HG03064 (cell line): ENCODE measurements around the gene ARGLU1.

Experiments
- ATAC-seq: cut with Tn5 transposase; IDR thresholded peaks from one replicate; pipeline ENCODE4 v1.9.1; 2021; ENCODE audit warnings: low read depth; ENCODE audit not compliant: unreplicated experiment

Gene ARGLU1

DNA sequence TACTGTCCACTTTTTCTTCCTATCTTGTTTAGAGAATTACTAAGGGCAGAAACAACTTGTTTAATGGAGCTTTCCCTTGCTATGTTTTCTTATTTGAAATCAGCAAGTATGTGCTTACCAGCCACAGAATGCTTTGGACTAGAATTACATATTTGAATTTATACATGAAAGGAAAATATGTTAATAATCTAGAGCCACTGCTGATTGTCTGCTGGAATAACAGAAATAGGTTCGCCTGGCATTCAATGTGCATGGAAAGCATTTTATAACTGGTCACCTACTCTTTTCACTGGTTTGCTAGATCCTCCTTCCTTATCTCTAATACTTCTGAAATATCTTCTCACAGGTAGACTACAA is 40.5 kb downstream of the ARGLU1 start:
- ATAC-seq, result no peak

DNA sequence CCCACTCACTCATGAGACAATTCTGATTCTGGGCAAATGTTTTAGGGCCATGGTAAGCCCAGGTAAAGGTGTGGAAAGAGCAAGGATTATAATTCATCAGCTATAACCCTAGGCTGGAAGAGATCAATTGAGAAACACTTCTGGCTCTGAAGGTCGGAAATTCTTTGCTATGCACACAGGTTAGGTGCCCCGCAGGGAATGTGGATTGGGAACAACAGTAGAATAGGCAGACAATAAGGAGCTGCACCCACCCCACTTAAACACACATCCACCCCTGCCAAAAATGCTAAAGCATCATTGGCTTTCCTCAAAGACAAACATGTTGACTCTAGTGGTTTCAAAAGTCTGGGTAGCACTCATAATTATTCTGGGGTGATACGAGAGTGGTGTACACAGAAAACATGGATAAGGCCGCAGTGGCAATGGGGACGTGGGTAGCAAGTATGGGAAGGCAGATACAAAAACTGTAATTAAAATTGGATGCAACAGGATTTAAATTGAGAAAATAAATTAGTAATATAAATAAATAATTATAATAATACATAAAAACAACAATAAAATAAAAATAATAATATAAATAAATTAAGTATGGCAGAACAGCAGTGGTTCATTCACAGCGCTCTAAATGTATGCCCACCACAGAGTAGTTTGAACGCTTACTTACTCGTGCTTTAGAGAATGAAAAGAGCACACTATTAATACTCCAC is 41.0 kb downstream of the ARGLU1 start:
- ATAC-seq, result no peak

DNA sequence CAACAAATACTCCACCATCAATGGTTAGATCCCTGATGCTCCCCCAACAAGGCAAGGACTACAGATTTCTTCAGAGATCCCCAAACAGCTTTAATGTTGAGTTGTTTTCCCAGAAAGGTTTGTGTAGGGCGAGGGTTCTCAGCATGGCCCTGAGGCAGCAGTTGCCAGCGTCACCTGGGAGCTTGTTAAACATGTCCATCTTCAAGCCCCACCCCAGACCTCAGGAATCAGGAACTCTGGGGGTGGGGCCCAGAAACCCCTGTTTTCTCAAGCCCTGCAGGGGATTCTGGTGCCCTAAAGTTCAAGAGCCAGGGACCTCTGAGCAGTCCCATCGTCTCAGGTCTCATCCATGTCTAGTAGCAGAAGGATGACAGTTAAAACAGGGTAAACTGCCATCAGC is 42.1 kb downstream of the ARGLU1 start:
- ATAC-seq, result no peak

DNA sequence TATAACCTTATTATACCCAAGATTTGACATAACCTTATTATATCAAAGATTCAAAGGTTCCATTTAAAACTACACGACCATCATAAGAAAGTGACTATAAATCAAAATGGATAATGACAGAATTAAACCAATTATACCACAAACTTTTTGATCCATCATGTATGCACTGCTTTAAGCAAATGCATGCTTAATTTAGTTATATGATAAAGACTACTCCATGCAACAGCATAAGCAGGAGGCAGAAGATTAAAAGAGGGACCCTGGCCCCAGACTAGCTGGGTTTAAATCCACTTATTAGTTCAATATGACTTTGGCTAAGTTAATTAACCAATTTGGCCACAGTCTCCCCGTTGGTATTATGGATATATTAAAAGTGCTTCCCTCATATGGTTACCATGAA is 43.8 kb downstream of the ARGLU1 start:
- ATAC-seq, result no peak

DNA sequence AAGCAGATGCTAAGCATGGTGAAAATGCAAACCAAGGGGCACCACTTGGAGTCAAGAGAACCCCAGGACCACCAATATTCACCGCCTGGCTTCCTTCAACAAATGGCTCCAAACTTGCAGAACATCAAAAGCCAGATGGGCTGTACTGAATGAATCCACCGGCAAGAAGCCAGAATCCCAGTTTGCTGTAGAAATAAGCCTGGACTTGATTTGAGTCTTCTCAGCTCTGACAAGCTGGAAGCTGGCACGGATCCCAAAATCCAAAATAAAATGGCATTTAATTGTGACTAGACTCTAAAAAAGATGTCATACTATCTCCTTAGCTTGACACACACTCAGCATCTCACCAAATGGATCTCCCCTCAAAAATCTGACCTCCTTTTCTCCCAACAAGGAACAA is 44.4 kb downstream of the ARGLU1 start:
- no peak for ATAC-seq

DNA sequence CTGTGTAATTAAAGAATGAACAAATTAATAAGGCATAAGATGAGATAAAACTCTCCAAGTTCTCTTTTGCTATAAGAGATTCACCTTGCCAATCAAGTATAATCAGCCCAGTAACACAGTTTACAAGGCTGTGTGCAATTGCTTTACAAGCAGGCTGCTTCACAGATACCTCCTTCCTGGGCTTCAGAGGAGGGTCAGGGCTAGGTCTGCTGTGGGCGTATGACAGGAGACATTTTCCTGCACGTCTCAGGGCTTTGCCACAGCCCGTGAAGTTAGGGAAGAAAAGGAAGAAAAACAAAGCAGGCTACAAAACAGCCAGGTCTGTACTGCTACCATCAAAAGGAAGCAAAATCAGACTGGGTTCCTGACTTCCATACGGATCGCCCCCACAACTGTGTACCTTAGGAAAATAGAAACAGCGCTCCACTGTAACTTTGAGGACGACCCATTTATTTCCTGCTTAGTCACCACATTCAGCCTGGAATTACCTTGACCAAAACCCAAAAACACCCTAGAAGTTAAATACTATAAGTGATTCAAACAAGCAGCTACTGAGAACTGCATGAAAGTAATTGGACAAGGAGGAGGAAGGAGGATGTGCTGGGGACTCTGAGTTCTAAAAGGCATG is 44.9 kb downstream of the ARGLU1 start:
- ATAC-seq, result no peak

DNA sequence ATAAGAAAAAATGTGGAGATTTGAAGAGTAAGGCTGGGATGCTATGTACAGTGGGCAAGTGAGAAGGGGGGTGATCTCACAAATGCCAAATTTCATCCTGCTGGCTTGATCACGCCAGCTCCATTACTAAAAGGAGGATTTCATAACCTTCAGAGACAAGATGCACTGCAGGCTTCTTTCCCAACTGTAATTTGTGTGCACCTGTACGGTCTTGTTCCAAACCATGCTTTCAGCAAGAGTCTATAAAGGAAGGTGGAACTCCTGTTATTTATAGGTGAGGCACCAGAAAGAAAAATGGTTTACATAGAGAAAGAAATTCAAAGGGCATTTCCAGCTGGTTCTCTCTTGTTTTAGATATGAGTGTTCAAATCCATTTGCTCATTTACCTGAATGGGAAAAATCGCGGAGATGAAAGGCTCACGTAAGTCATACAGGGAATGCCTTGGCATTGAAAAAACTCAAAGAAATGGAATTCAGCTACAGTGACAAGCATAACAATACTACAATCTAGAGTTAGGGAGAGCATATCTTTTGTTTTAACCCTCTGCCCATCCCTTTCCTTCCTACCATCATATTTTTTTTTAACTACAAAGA is 45.7 kb downstream of the ARGLU1 start:
- no peak for ATAC-seq

DNA sequence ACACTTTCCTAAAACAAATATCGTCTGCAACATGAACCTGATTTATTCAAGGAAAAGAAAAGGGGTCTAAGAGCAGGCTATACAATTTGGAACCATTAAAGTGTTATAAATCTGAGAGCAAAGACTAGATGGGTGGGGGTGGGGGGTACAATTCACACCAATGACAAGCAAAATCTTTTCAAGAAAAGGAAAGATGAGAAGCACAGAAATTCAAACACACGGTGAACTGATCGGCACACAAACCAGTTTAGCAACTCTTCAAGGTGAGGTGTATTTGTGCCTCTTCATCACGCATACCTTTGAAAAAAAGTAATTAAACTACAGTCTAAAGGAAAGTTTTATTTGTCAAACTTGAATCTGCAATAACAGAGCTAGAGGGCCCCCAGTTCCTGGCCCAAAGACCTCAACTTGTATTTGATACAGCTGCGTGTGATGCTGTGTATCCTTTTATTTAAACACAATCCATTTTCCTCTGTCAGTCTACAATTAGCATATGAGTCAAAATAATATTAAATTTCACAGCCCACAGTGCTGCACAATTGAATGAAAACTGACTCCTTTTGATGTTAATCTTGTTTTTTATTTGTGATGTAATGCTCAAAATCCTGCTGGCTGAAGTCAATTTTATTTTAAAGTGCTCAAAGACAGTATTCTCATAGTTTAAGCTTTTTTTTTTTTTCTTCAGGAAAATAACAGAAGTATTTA is 46.7 kb downstream of the ARGLU1 start:
- no peak for ATAC-seq

DNA sequence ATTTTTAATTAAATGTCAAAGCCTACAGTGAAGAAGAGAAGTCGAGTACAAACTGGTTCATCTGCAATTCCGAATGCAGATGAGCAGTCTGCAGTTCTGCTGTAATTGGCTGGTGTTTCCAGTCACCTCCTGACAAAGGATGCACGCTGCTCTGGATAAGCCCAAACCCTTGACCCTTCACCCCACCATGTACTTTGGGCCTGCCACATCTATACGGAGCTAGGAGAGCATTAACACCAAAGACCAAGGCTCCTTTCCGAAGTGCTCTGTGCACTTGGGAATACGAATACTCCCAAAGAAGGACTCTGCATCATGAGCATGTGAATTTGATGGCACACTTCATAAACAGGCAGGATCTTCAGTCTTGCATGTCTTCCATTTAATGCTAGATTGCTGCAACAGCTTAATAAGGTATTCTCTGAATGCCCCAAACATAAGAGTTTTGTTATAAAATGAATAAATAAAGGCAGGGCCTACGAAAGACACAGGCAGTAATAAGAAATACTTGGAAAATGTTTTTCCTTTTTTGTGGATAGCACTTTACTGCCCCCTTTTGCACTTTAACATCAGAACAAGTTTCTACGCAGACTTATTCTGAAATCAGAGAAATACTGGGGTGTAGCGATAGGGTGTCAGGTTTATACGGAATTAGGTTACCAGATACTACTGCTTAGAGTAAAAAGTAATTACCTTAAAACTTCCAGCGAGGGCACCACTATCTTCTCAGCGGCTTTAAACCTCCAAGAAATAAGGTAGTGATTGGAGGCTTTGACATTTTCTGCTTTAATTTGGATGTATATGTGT is 47.5 kb downstream of the ARGLU1 start:
- ATAC-seq, result no peak

DNA sequence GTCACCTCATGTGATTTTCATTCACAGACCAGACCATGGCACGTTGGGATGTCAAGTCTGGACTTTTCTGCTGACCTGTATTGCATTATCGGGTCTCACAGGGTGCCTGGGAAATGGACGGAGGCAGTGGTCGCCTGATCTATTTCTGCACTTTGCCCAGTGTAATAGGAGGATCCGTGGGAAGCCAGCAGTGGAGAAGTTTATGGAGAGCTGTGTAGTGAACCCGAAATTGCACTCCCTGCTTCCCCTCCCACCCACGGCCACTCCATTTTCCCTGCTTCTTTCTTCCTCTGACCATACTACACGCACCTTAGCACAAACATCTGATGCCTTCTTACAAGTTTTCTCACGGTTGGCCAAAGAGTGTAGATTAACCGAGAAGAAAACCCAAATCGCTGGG is 49.4 kb downstream of the ARGLU1 start:
- no peak for ATAC-seq

DNA sequence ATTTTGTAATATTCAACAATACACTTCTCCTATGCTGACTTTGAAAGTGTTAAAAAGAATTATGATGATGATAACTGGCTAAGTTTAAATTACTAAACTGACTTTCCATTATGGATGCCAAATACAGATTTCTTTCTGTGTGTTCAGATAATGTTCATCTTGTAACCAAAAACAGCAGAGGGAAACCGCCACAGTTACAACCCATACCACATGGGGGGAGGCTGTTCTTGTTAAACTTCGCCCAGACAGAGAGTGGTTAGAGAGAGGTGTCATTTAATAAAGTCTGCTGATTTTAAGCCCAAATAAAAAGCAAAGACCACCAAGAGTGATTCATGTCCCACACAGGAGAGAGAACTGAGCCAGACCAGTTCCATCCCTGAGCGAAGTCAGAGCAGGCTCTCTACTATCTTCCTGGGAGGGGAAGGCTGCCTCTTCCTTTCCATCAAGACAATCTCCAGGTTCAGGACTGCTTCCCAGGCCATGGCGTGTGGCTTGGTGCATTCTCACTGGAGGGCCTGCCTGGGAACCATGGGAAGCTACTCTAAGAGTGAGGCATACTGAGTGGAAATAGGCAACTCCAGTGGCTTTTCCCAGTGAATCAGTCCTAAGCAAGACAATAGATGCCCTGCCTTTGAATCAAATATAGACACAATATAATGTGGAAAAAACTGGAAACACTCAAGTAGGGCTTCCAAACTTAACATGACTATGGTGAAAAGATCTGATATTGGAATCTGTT is 50.7 kb downstream of the ARGLU1 start:
- no peak for ATAC-seq

DNA sequence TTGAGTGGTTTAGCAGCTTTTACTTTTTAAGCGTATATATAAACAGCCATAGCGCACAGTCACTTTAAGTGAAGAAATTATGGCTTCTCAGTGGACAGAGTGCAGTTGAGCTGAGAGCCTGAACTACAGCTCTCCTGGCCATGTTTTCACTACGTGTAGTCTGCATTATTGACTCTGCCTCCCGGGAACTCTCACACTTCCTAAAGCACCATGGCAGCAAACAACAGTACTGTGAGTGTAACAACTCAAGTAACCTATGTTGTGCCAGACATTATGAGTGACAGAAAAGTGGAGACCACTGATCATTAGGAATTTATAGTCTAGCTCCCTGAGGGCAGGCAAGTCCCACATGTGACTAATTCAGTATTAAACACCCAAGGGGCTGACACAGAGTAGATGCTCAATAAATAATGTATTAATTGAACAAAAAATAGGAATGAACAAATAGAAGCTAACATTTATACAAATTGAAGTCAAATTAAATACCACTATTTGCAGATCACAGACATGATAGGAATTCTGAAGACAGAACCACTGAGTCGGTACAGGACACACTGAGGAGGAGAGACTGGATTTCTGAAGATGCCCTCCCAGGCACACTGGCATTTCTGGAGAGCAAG is 52.2 kb downstream of the ARGLU1 start:
- ATAC-seq, result no peak

DNA sequence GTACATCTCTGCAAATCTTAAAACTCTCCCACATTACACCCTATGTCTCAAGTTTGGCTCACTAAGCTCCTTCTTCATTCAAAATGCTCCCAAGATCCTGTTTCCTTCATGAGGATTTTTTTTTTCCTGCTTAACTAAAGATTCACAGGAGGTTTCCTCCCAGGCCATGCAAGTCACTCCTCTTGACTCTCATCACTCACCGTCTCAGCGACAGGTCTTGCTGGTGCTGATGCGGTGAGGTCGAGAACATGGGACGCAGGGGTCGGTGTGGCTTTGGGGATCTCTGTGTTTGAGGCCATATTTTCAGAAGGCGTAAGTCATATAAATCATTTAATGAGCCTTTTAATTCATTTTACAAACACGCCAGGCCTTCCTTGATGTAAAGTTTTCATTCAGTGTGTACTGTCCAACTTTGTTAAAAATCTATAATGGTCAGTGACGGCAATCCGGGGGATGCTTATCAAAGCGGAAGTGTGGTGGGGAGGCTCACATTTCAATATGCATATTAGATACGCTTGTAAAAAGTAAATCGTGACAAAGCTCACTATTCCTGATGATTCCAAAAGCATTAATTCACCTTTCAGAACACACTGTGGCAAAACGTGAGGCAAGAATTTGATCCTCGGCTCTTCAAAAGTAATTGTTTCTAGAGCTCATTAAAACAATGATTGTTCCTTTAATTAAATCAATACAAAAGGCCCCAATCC is 52.9 kb downstream of the ARGLU1 start:
- ATAC-seq, result no peak

DNA sequence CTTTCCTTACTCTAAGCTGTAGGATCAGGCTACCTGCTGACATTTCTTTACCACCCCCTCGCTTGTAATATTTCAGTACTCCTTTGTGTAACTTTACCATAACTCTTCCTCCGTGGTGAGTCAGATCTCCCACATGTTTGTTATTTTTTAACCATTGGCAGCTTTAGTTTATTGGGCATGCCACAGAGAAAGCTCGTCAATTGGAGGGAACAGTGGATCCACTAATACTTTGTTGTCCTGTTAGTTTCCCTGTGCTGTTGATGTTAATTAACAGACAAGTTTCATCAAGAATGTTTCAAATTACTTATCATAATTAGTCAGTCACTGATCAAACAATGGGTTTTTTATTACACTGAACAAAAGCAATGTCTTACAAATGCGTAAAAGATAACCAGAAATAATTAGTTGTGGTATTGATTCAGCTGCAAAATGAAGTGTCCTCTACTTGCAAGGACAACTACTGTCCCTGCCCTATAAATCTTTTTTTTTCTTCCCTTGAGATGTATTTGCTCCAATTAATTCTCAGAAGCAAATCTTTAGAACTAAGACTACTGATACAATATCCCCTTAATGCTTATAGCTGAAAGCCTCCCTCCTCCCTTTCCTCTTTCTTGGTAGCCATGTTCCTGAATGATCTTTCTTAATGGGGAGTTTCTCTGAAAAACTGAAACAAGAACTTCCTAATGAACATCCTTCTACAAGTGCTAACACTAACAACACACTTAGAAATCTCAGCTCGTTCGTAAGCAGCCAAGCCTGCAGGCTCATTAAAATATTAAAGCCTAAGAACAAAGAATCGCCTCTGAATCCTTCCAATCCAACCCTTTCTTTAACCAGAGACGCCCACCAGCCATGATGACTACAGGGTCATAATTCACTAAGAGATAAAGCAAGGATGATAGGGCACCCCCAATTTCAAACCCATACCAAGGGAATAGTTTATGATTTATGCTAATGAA is 54.6 kb downstream of the ARGLU1 start:
- no peak for ATAC-seq

DNA sequence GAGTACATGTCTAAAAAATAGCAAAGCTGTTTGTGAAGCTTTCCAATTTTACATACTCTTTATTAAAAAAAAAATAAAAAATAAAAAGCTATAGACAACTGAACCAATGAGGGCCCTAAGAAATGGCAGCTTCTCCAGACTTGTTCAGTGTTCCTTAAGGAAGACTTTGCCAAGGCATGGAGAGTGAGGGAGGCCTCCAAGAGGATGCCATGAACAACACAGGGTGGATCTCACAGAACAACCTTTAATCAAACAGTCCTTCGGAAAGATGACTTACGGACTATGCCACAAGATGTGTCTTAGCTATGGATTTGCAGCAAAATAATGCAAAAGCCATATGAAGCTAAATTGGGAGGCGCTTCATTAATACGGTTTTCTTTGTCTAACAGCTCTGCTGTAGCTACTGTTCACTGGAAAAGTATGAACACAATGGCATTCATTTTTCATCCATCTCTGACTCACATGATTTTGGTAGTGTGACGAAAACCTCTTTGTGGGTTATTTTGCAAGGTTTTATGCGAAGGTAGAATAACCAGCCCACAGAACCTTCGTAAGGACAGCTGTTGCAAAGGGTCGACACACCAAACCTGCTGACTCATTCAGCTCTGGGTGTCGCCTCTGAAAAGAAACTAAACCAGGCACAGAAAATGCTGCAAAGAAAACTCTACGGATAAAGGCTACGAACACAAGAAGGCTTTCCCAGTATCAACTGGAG is 60.2 kb downstream of the ARGLU1 start:
- no peak for ATAC-seq

DNA sequence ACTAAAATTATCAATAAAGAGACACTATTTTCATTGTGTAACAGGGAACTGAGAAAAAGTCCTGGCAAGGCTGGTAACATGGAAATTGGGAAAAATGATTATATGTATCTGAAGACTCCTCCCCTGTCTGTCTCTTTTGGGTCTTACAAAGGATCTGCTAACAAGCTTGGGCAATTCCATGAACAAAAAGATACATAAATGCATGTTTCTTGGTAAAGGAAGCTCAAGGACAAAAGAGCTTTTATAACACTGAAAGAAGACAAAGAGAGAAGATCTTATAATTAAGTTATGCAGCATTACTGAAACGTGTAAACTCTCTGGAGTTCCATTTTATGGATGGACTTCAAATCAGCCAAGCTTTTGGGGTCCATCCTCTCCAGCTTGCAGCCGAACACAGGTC is 61.7 kb downstream of the ARGLU1 start:
- no peak for ATAC-seq

DNA sequence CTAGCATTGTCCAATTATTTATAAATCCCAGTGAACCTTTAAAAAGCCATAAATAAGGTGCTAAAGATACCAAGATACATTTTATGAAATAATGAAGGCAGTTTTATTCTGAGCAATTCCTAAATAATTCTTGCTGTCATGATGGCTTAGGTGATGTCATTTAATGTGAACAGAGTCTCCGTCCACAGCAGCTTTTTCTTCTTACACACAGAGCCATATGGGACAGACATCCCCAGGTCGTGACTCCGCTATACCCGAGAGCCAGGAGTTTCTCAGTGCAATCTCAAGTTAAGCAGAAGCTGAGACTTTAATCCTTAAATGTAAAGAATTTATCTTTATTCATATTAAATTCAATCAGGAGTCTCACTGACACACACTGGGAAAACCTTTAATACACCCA is 62.2 kb downstream of the ARGLU1 start:
- no peak for ATAC-seq
